ENCODE results near the gene LHX8.

- no peak for TF ChIP-seq CTCF (IDR thresholded peaks at IDR 0.05; ENCODE audit: borderline replicate concordance, extremely low read depth, low read length, poor library complexity, severe bottlenecking)
- TF ChIP-seq EZH2 (IDR thresholded peaks at IDR 0.05; ENCODE audit: borderline replicate concordance, low read depth, low read length, severe bottlenecking) = no peak
Measured at GRCh38 chr1:75134647-75135572, 722 bp downstream of the LHX8 start.

Measured in DND-41 (cell line).